GM13977 (cell line): ENCODE measurements around the gene C3orf20.
"Not testable (repeated sequence)": the region's sequence is repeated elsewhere in the genome, so short reads cannot be mapped to it uniquely, and the experiment has no call there.

Experiments used
- DNase-seq: peaks from one replicate; pipeline ENCODE4 v3.0.0; 2012; ENCODE audit warnings: low spot score
- in situ Hi-C: fragments of 300-500 bp; cut with MboI; formaldehyde crosslinking; loops from one replicate; pipeline ENCODE4 v1.12.0; 2022; ENCODE audit warnings: low sequenced_read_pairs, low pct_unique_long_range_greater_than_20kb, mixed read lengths, inconsistent platforms; ENCODE audit not compliant: unreplicated experiment
- TF ChIP-seq, protein P1 (sequence below): IDR thresholded peaks from 2 replicates; pipeline ENCODE4 v1.5.1; 2012; ENCODE audit warnings: mild to moderate bottlenecking, control low read depth; ENCODE audit not compliant: insufficient read depth; ENCODE audit errors: extremely low read depth, missing control alignments

C3orf20 gene

GRCh38 chr3:14647976-14648955 is 26.7 kb upstream of the C3orf20 start:
- no peak for DNase-seq
- in situ Hi-C loops: no loop called here
- TF ChIP-seq, protein P1, sequence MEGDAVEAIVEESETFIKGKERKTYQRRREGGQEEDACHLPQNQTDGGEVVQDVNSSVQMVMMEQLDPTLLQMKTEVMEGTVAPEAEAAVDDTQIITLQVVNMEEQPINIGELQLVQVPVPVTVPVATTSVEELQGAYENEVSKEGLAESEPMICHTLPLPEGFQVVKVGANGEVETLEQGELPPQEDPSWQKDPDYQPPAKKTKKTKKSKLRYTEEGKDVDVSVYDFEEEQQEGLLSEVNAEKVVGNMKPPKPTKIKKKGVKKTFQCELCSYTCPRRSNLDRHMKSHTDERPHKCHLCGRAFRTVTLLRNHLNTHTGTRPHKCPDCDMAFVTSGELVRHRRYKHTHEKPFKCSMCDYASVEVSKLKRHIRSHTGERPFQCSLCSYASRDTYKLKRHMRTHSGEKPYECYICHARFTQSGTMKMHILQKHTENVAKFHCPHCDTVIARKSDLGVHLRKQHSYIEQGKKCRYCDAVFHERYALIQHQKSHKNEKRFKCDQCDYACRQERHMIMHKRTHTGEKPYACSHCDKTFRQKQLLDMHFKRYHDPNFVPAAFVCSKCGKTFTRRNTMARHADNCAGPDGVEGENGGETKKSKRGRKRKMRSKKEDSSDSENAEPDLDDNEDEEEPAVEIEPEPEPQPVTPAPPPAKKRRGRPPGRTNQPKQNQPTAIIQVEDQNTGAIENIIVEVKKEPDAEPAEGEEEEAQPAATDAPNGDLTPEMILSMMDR: no peak

- no peak for DNase-seq
These were observed 25.5 kb upstream of the C3orf20 start for GRCh38 chr3:14649466-14649865.

GRCh38 chr3:14650193-14650592 is 24.7 kb upstream of the C3orf20 start:
- in situ Hi-C loops: loop anchor here (25.0 kb wide), 1 partner anchor 262 kb away; no protein-coding TSS in a partner anchor
- TF ChIP-seq, protein P1: no peak
- DNase-seq: no peak

More at GRCh38 chr3:14649466-14649865, 25.5 kb upstream of the C3orf20 start:
- in situ Hi-C loops: no loop called here
- TF ChIP-seq, protein P1: no peak

- TF ChIP-seq, protein P1: no peak
- in situ Hi-C loops: loop anchor here (25.0 kb wide), 1 partner anchor 261 kb away; no protein-coding TSS in a partner anchor
These were observed 23.3 kb upstream of the C3orf20 start, which contains the start of gene CCDC174 for GRCh38 chr3:14651440-14652251. TSS of gene CCDC174 (plus strand) at chr3:14651762. CDS start at chr3:14651837, 75 bp downstream.

GRCh38 chr3:14652360-14652907 is 22.5 kb upstream of the C3orf20 start:
- in situ Hi-C loops: loop anchor here (25.0 kb wide), 1 partner anchor 260 kb away; no protein-coding TSS in a partner anchor
- not testable (repeated sequence) for DNase-seq

More at GRCh38 chr3:14651440-14652251, 23.3 kb upstream of the C3orf20 start, which contains the start of gene CCDC174:
- peak; percentile 92 for DNase-seq

GRCh38 chr3:14657579-14657978 is 17.4 kb upstream of the C3orf20 start:
- in situ Hi-C loops: loop anchor here (25.0 kb wide), 1 partner anchor 255 kb away; no protein-coding TSS in a partner anchor
- TF ChIP-seq, protein P1: no peak

More at GRCh38 chr3:14657579-14657978, 17.4 kb upstream of the C3orf20 start:
- DNase-seq: no peak
